HUES48 (cell line): Measurements from ENCODE around the gene TRIO.
A peak's percentile ranks its signal among the peaks of the same experiment; 100 is the strongest.

Source experiments
- H3K27ac ChIP-seq: one replicate; pipeline ENCODE4 v1.7.0; 2013; ENCODE audit warnings: low read depth, low read length, inconsistent platforms
- H3K27me3 ChIP-seq: 2 replicates; pipeline ENCODE4 v1.6.1; 2013; ENCODE audit warnings: mild to moderate bottlenecking, low read length; ENCODE audit not compliant: control insufficient read depth, insufficient read depth
- H3K36me3 ChIP-seq: 2 replicates; pipeline ENCODE4 v1.6.1; 2013; ENCODE audit warnings: low read length; ENCODE audit not compliant: control insufficient read depth, insufficient read depth
- H3K4me1 ChIP-seq: 2 replicates; pipeline ENCODE4 v1.6.1; 2013; ENCODE audit warnings: mild to moderate bottlenecking, low read length; ENCODE audit not compliant: control insufficient read depth, insufficient read depth
- H3K4me3 ChIP-seq: 2 replicates; pipeline ENCODE4 v1.5.1; 2013; ENCODE audit warnings: mild to moderate bottlenecking, low read depth, low read length
- H3K9ac ChIP-seq: 2 replicates; pipeline ENCODE4 v1.6.1; 2013; ENCODE audit warnings: mild to moderate bottlenecking, low read depth, low read length, moderate library complexity
- H3K9me3 ChIP-seq: 2 replicates; pipeline ENCODE4 v1.6.1; 2013; ENCODE audit warnings: low read length; ENCODE audit not compliant: control insufficient read depth, insufficient read depth

Gene TRIO

GRCh38 chr5:14220642-14221041 lies 77.5 kb downstream of the TRIO start:
- Histone ChIP-seq H3K4me1 (peaks cover 72% of the 10 kb centered on the region), H3K9ac (no peak overlapping the region), H3K27ac (no peak overlapping the region), H3K36me3 (no peaks in the 10 kb centered on the region), H3K27me3 (no peaks in the 10 kb centered on the region), H3K9me3 (no peaks in the 10 kb centered on the region), H3K4me3 (no peak overlapping the region)

GRCh38 chr5:14221732-14222131 lies 78.6 kb downstream of the TRIO start:
- Histone ChIP-seq H3K27ac (no peak overlapping the region), H3K36me3 (no peaks in the 10 kb centered on the region), H3K4me3 (no peak overlapping the region), H3K4me1 (peaks cover 69% of the 10 kb centered on the region), H3K9ac (no peak overlapping the region), H3K27me3 (no peaks in the 10 kb centered on the region), H3K9me3 (no peaks in the 10 kb centered on the region)

GRCh38 chr5:14222206-14222605 lies 79.1 kb downstream of the TRIO start:
- Histone ChIP-seq H3K4me3 (no peak overlapping the region), H3K27me3 (no peaks in the 10 kb centered on the region), H3K27ac (peak overlapping the region; percentile 1), H3K9me3 (no peaks in the 10 kb centered on the region), H3K4me1 (peaks cover 69% of the 10 kb centered on the region), H3K36me3 (no peaks in the 10 kb centered on the region), H3K9ac (no peak overlapping the region)

- Histone ChIP-seq H3K36me3 (no peaks in the 10 kb centered on the region), H3K27ac (no peak overlapping the region), H3K4me3 (no peak overlapping the region), H3K4me1 (peaks cover 63% of the 10 kb centered on the region), H3K27me3 (no peaks in the 10 kb centered on the region), H3K9me3 (no peaks in the 10 kb centered on the region), H3K9ac (no peak overlapping the region)
Observed at GRCh38 chr5:14223372-14223771, 80.2 kb downstream of the TRIO start.

GRCh38 chr5:14225173-14225834 lies 82.2 kb downstream of the TRIO start:
- no peaks in the 10 kb centered on the region for H3K9me3 ChIP-seq
- no peak overlapping the region for H3K4me3 ChIP-seq
- H3K9ac ChIP-seq, result no peak overlapping the region
- no peaks in the 10 kb centered on the region for H3K27me3 ChIP-seq
- no peaks in the 10 kb centered on the region for H3K36me3 ChIP-seq
- H3K27ac ChIP-seq, result no peak overlapping the region
- H3K4me1 ChIP-seq, result peaks cover 55% of the 10 kb centered on the region

GRCh38 chr5:14226149-14226548 lies 83.0 kb downstream of the TRIO start:
- no peaks in the 10 kb centered on the region for H3K36me3 ChIP-seq
- H3K27me3 ChIP-seq, result no peaks in the 10 kb centered on the region
- no peak overlapping the region for H3K27ac ChIP-seq
- H3K9ac ChIP-seq, result no peak overlapping the region
- H3K4me1 ChIP-seq, result peaks cover 56% of the 10 kb centered on the region
- H3K4me3 ChIP-seq, result no peak overlapping the region
- H3K9me3 ChIP-seq, result no peaks in the 10 kb centered on the region

GRCh38 chr5:14226554-14226953 lies 83.4 kb downstream of the TRIO start:
- H3K4me3 ChIP-seq, result no peak overlapping the region
- no peak overlapping the region for H3K9ac ChIP-seq
- H3K27ac ChIP-seq, result no peak overlapping the region
- peaks cover 56% of the 10 kb centered on the region for H3K4me1 ChIP-seq
- H3K36me3 ChIP-seq, result no peaks in the 10 kb centered on the region
- no peaks in the 10 kb centered on the region for H3K9me3 ChIP-seq
- no peaks in the 10 kb centered on the region for H3K27me3 ChIP-seq

- Histone ChIP-seq H3K9ac (no peak overlapping the region), H3K36me3 (no peaks in the 10 kb centered on the region), H3K4me1 (peaks cover 54% of the 10 kb centered on the region), H3K9me3 (no peaks in the 10 kb centered on the region), H3K4me3 (no peak overlapping the region), H3K27me3 (no peaks in the 10 kb centered on the region), H3K27ac (no peak overlapping the region)
Observed at GRCh38 chr5:14226992-14227391, 83.8 kb downstream of the TRIO start.

GRCh38 chr5:14227513-14227912 lies 84.4 kb downstream of the TRIO start:
- H3K27me3 ChIP-seq, result no peaks in the 10 kb centered on the region
- H3K36me3 ChIP-seq, result no peaks in the 10 kb centered on the region
- no peak overlapping the region for H3K4me3 ChIP-seq
- H3K27ac ChIP-seq, result no peak overlapping the region
- no peaks in the 10 kb centered on the region for H3K9me3 ChIP-seq
- peaks cover 53% of the 10 kb centered on the region for H3K4me1 ChIP-seq
- no peak overlapping the region for H3K9ac ChIP-seq

- peaks cover 46% of the 10 kb centered on the region for H3K4me1 ChIP-seq
- no peak overlapping the region for H3K4me3 ChIP-seq
- no peak overlapping the region for H3K9ac ChIP-seq
- no peak overlapping the region for H3K27ac ChIP-seq
- H3K27me3 ChIP-seq, result no peaks in the 10 kb centered on the region
- H3K9me3 ChIP-seq, result no peaks in the 10 kb centered on the region
- no peaks in the 10 kb centered on the region for H3K36me3 ChIP-seq
Observed at GRCh38 chr5:14228219-14228618, 85.1 kb downstream of the TRIO start.

GRCh38 chr5:14229181-14229580 lies 86.0 kb downstream of the TRIO start:
- Histone ChIP-seq H3K4me3 (no peak overlapping the region), H3K9ac (no peak overlapping the region), H3K36me3 (no peaks in the 10 kb centered on the region), H3K27me3 (no peaks in the 10 kb centered on the region), H3K27ac (no peak overlapping the region), H3K9me3 (no peaks in the 10 kb centered on the region), H3K4me1 (peaks cover 50% of the 10 kb centered on the region)
